ENCODE data around the gene ATPAF1. TPM values are rescaled to one million over a fixed set of nuclear protein-coding genes. Genes with fewer than 3 reads are reported as not detected.
"Not testable (repeated sequence)": the region's sequence is repeated elsewhere in the genome, so short reads cannot be mapped to it uniquely, and the experiment has no call there.

Gene ATPAF1
- total RNA-seq, 1 donor: 24.5 TPM

- not testable (repeated sequence) for DNase-seq (ENCODE audit: low read depth in 2 of 3, low spot score in 2 of 3)
Observed at GRCh38 chr1:46651152-46651551, 17.0 kb downstream of the ATPAF1 start.

- no peak for DNase-seq (ENCODE audit: low read depth in 2 of 3, low spot score in 2 of 3)
Observed at GRCh38 chr1:46650491-46650890, 17.7 kb downstream of the ATPAF1 start.

- no peak for DNase-seq (ENCODE audit: low read depth in 2 of 3, low spot score in 2 of 3)
Observed at GRCh38 chr1:46649764-46650163, 18.4 kb downstream of the ATPAF1 start.

GRCh38 chr1:46647611-46648010 is 20.6 kb downstream of the ATPAF1 start:
- DNase-seq (ENCODE audit: low read depth in 2 of 3, low spot score in 2 of 3): no peak

- DNase-seq (ENCODE audit: low read depth in 2 of 3, low spot score in 2 of 3): no peak
Observed at GRCh38 chr1:46646844-46647243, 21.3 kb downstream of the ATPAF1 start.

GRCh38 chr1:46646331-46646730 is 21.8 kb downstream of the ATPAF1 start:
- DNase-seq (ENCODE audit: low read depth in 2 of 3, low spot score in 2 of 3): no peak

GRCh38 chr1:46645815-46646214 is 22.3 kb downstream of the ATPAF1 start:
- no peak for DNase-seq (ENCODE audit: low read depth in 2 of 3, low spot score in 2 of 3)

GRCh38 chr1:46643368-46643775 is 24.8 kb downstream of the ATPAF1 start:
- no peak for DNase-seq (ENCODE audit: low read depth in 2 of 3, low spot score in 2 of 3)

GRCh38 chr1:46642115-46642680 is 26.0 kb downstream of the ATPAF1 start:
- DNase-seq (ENCODE audit: low read depth in 2 of 3, low spot score in 2 of 3): peak in 1 of 3 donors; percentile 4

GRCh38 chr1:46639547-46639946 is 28.6 kb downstream of the ATPAF1 start:
- DNase-seq (ENCODE audit: low read depth in 2 of 3, low spot score in 2 of 3): no peak

GRCh38 chr1:46638921-46639320 is 29.2 kb downstream of the ATPAF1 start:
- DNase-seq (ENCODE audit: low read depth in 2 of 3, low spot score in 2 of 3): no peak

- DNase-seq (ENCODE audit: low read depth in 2 of 3, low spot score in 2 of 3): no peak
Observed at GRCh38 chr1:46637444-46638083, 30.6 kb downstream of the ATPAF1 start.

GRCh38 chr1:46635205-46635604 is 33.0 kb downstream of the ATPAF1 start:
- DNase-seq (ENCODE audit: low read depth in 2 of 3, low spot score in 2 of 3): no peak

- no peak for DNase-seq (ENCODE audit: low read depth in 2 of 3, low spot score in 2 of 3)
Observed at GRCh38 chr1:46630719-46631118, 37.4 kb downstream of the ATPAF1 start.

- DNase-seq (ENCODE audit: low read depth in 2 of 3, low spot score in 2 of 3): no peak
Observed at GRCh38 chr1:46623743-46624644, 44.2 kb downstream of the ATPAF1 start.

- DNase-seq (ENCODE audit: low read depth in 2 of 3, low spot score in 2 of 3): peak in 1 of 3 donors; percentile 35
Observed at GRCh38 chr1:46622344-46622743, 45.8 kb downstream of the ATPAF1 start.

GRCh38 chr1:46621930-46622329 is 46.2 kb downstream of the ATPAF1 start:
- no peak for DNase-seq (ENCODE audit: low read depth in 2 of 3, low spot score in 2 of 3)

GRCh38 chr1:46619656-46620258 is 48.4 kb downstream of the ATPAF1 start:
- no peak for DNase-seq (ENCODE audit: low read depth in 2 of 3, low spot score in 2 of 3)

GRCh38 chr1:46618754-46619415 is 49.3 kb downstream of the ATPAF1 start:
- DNase-seq (ENCODE audit: low read depth in 2 of 3, low spot score in 2 of 3): no peak

- DNase-seq (ENCODE audit: low read depth in 2 of 3, low spot score in 2 of 3): no peak
Observed at GRCh38 chr1:46617833-46618232, 50.3 kb downstream of the ATPAF1 start.

Data from hematopoietic multipotent progenitor cell (in vitro differentiated cells).